CD4-positive, alpha-beta T cell treated with Interleukin-4 for 4 hours (primary cell): ENCODE data around the gene FAM72A.
"Not testable (repeated sequence)": the region's sequence is repeated elsewhere in the genome, so short reads cannot be mapped to it uniquely, and the experiment has no call there.

ENCODE experiments used
- DNase-seq: peaks from one replicate; pipeline ENCODE4 v3.0.0-alpha.2; 2020

FAM72A gene

DNA sequence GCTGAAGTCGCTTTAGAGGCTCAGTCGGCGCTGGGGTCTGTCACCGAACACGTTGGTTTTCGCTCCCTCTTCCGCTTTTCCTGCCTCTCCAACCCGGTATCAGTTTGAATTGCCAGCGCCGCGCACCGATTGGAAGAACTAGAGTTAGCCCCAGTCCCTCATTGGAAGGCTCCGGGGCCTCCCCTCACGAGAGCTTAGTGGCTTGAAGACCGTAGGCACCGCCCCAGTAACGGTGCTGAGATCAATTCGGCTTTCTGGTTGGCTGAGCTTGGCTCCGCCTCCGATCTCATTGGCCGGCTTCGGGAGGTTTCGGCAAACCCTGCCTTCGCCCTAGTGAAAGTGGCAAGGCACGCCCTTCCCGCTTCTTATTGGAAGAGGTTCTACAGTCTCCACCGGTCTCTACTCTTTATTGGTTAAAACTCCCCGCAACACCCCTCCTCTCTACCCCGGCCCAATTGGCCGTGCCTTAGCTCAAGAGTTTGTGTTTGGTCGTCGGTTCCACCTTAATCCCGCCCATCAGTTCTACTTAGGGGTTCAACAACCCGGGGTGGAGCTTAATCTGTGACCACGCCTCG, at the start of gene FAM72A:
TSS of gene FAM72A (minus strand) at position 51 of the 575 bp plus-strand sequence. CDS start 814 bp downstream, outside the sequence.
- DNase-seq, result peak; percentile 100

- DNase-seq, result not testable (repeated sequence)
Measured at GRCh38 chr1:206250953-206251681, 48.5 kb upstream of the FAM72A start.

DNA sequence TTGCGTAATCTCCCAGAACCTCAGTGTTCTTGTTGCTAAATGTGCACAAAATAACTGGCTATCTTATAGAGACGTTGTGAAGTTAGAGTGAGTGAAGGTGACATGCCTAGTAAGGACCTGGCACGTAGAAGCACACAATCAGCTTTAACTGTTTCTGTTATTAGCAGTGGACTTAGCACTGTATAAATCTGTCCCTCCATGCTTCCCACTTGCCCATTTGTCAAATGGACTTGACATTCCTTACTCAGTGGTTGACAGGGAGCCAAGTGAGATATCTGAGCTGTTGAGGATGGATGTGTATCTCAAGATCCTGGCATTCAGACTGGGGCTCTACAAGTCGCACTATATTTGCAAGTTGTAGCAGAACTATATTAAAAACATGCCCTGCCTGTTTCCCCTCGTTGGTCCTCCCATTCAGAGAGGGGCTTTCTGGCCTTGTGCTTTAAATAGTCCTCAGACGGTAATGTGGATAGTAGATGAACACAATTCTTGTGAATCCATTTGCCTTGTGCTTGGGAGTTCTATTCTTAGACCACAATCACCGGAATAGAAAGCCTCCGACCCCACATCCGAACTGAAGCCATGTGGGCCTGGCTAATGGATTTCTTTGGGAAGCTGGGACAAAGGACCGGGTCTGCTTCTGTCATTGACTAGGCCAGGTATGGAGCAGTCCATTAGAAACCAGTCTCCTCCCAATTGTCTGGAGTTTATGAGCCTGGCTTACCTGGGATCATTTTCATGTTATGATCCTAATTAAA, 43.7 kb upstream of the FAM72A start:
- DNase-seq, result not testable (repeated sequence)

DNA sequence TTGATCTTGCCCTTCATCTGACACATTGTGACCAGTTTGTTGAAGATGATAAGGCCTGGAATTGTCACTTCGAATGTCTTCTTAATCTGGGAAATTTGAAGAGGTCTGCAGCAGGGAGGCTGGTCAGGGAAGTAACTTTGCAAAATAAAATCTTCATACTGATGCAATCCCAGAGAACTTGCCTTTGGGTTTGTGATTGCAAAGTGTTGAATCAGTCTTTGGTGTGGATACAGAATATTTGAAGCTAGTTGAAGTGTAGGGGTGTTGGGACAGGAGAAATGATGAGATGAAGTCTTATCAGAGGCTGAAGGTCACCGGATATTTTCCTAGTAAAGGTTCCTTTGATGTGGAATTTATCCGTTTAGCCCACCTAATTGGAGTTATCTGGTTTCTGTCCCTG, 42.8 kb upstream of the FAM72A start:
- not testable (repeated sequence) for DNase-seq

DNA sequence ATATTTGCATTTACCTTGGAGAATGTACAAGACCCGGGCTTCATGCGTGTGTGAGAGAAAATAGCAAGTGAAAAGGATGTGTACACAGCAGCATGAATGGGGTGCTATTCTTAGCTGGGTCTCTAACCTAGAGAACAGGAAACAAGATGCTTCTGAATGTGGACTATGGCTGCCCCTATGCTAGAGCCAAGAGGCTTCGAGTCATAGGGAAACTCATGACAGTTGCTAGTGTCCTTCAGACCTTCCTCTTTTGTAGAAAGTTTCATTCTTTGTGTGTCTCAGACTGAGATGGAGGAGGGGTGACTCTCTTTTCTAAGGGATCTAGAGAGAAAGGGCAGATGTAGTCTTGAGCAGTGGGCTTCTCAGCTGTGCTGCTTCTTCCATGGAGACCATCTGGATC, 40.7 kb upstream of the FAM72A start:
- not testable (repeated sequence) for DNase-seq

DNA sequence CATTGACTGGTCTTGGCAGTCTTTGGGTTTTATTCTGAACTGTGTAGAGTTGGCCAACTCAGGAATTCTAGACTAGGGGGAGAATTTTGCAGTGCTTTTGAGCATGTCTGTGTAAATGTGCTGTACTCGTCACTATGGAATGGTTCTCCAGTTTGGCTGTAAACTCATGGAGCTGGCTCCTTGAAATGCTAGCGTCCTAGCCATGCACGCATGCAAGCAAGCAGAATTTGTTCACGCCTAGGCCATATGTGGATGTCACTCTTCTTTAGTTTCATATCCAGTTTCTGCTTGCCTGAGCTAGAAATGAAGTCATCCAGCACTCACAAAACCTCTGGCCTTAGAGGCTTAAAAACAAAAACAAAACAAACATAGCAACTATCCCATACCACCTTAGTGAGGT, 37.6 kb upstream of the FAM72A start:
- DNase-seq, result not testable (repeated sequence)

- not testable (repeated sequence) for DNase-seq
Measured at GRCh38 chr1:206235190-206235589, 32.6 kb upstream of the FAM72A start.

GRCh38 chr1:206234189-206234916, 31.7 kb upstream of the FAM72A start:
- not testable (repeated sequence) for DNase-seq

GRCh38 chr1:206232970-206233645, 30.5 kb upstream of the FAM72A start:
- DNase-seq, result not testable (repeated sequence)

DNA sequence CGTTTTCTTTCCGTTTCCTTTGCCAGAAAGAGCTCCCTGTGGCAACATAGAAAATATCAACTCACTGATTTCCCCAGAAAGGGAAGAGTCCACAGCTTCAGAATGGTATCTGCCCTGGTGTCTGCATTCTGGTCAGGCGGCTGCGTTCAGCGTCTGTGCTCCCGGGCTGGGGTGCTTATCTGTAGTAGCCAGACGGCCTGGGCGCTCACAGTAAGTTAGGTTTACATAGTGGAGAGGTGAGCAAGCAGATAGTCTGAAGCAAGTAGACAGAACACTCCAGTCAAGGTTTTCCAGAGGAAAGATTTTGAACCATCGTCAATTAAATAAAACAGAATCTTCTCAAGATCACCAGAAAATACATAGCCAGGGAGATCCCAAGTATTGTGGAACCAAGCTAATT, 29.4 kb upstream of the FAM72A start:
- not testable (repeated sequence) for DNase-seq

- DNase-seq, result not testable (repeated sequence)
Measured at GRCh38 chr1:206229286-206229685, 26.6 kb upstream of the FAM72A start.

- not testable (repeated sequence) for DNase-seq
Measured at GRCh38 chr1:206226886-206227285, 24.2 kb upstream of the FAM72A start.

DNA sequence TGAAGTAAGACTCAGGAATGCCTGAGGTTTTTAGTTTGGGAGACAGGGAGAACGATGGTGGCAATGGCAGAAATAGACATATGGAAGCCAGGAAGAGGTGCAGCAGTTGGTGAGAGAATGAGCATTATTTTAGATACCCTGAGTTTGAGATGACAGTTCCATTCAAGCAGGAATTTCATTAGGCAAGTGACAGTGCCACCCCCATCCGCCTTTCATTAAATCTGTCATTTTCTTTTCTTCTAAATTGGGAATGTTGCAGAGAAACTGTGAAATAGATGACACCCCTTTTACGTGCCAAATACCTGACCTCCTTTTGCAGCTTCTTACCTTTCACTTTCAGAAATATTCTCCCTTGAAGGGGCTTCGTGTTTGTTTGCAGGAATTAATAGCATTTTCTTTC, 22.7 kb upstream of the FAM72A start:
- DNase-seq, result not testable (repeated sequence)

DNA sequence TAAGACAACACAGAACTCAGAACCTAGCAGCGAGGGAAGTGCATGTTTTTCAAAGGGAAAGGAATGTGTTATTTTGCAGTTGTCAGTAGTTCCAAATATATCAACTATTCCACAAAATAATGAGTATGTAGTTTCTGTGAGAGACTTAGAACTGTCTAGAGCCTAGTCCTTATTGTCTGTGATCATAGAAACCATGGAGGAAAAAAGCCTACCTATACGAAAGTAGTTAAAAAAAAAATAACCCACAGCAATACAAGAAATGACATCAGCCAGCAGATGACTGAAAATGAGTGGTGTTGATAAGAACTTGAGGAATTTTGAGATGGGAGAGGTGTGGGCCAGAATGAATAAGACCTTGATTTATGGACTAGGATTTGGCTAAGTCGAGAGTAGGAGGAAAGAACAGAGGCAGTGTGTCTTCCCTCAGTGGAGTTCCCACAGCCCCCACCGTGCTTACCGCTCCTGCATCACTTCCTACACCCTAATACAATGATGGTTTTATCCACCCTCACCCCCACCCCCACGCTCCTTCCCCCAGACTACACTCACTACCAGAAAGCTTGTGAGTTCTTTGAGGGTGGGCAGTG, 21.6 kb upstream of the FAM72A start:
- not testable (repeated sequence) for DNase-seq

- DNase-seq, result not testable (repeated sequence)
Measured at GRCh38 chr1:206221585-206221984, 18.9 kb upstream of the FAM72A start.

DNA sequence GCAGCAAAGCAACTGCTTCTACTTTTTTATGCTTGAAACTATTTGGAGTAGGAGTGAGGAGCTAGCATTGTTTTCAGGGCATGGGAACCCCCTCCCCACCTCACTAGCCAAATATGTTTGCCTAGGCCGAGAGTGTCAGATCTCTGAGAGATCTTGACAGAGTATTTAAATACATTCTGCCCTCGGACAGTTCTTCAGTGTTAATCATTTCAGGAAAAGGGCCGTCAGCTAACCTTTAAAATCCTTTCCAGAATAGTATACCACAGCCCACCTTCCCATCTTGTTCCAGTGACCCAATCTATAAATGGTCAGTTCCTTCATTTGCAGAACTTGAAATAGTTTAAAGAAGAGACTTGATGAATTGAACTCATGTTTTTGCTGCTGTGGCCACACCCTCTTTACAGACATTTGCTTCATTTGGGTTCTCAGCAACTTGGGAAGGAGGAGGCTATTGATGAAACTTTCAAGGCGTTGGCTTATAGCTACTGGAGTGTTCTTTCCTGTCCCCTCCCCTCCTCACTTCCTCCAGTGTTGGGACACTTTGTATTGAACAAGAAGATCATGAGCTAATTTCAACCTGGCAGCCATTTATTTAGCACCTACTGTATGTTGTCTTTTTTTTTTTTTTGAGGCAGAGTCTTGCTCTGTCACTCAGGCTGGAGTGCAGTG, 17.8 kb upstream of the FAM72A start:
- not testable (repeated sequence) for DNase-seq

GRCh38 chr1:206219514-206220331, 17.1 kb upstream of the FAM72A start:
- DNase-seq, result not testable (repeated sequence)

DNA sequence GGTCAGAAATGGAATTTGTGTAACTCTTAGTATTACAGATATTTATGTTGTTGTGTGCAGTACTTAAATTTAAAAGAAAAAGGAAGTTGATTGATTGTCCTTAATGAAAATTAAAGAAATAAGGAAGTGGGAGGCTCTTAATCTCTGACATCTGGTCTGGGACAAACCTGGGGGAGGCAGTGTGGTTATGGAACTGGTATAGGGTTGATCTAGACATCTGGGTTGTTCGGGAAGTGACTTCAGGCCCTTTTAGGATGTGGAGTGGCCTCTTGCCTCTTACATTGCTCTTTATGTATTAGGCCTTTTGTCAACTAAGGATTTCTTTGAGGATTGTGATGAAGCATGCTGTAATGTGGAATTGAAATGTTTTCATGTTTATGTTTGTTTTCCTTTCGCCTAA, 16.1 kb upstream of the FAM72A start:
- not testable (repeated sequence) for DNase-seq

GRCh38 chr1:206218285-206218684, 15.6 kb upstream of the FAM72A start:
- DNase-seq, result not testable (repeated sequence)
